ENCODE measurements around the gene RGS8. TPM values are rescaled to one million over a fixed set of nuclear protein-coding genes. Genes with fewer than 3 reads are reported as not detected.

RGS8 gene, protein sequence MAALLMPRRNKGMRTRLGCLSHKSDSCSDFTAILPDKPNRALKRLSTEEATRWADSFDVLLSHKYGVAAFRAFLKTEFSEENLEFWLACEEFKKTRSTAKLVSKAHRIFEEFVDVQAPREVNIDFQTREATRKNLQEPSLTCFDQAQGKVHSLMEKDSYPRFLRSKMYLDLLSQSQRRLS
- polyA plus RNA-seq (2013, experiment 1 of 2) = not detected
- polyA plus RNA-seq (2013, experiment 2 of 2) = not detected

DNA sequence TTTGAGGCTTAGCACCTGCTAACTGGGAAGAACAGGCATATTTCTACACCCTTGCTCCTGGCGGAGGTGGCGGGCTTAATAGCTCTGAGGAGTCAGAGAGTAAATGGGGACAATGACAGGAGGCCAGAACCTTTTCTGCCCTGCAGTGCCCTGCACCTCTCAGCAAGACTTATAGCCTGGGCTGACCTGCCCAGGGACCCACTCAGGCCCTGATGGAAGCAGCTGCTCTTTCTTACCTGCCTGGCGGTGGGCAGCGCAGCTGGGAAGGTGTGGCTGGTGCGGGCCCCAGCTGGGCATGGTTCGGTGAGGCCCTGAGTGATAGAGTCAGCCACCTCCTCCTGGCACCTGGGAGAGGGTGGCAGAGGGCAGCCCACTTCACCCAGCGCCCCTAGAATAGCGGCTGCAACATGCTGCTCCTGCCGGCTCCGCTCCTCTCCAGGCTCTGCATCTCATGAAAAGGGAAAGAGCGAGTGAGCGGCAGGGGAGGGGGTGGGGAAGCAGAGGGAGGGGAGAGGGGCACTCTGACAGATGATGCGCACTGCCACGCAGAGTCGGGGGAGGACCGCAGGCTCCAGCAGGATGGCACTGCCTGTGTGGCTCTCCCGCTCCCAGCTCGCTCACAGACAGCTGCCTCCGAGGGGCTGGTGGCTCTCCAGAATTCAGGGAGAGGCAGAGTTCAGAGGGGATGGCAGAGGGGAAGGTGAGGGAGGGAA is at the start of gene RGS8:
Gene RGS8 (minus strand): TSS at position 472 of the 713 bp plus-strand sequence. CDS start 14,938 bp downstream, outside the sequence.
- H3K9me3 ChIP-seq (ENCODE audit: control insufficient read depth, low read length) = no peaks in the 10 kb centered on the region
- no peak within 1 kb of the TSS for H4K8ac ChIP-seq (ENCODE audit: low read length)
- no peak within 1 kb of the TSS for H2BK12ac ChIP-seq (ENCODE audit: low read length in 2 of 2)
- no peak within 1 kb of the TSS for H2BK120ac ChIP-seq (ENCODE audit: low read depth, low read length)
- no peak within 1 kb of the TSS for H3K4me2 ChIP-seq (ENCODE audit: low read length, poor library complexity, severe bottlenecking)
- no peaks in the 10 kb centered on the region for H3K79me1 ChIP-seq (replicated peaks; ENCODE audit: low read length, poor library complexity, severe bottlenecking)
- no peak within 1 kb of the TSS for H2BK5ac ChIP-seq (ENCODE audit: low read depth, low read length, poor library complexity, severe bottlenecking)
- no peak within 1 kb of the TSS for H4K91ac ChIP-seq (ENCODE audit: low read length)
- H3K18ac ChIP-seq (ENCODE audit: low read depth in 1 of 2, low read length in 2 of 2) = no peak within 1 kb of the TSS
- H3K36me3 ChIP-seq (ENCODE audit: control insufficient read depth in 1 of 2, insufficient read depth in 2 of 2, low read depth in 1 of 2, low read length in 2 of 2) = no peaks in the 10 kb centered on the region
- peaks cover 4% of the 10 kb centered on the region for H3K4me1 ChIP-seq (ENCODE audit: control insufficient read depth, insufficient read depth, low read depth, low read length)
- H2BK15ac ChIP-seq (ENCODE audit: low read depth, poor library complexity, severe bottlenecking) = no peak within 1 kb of the TSS
- no peak within 1 kb of the TSS for H3K4me3 ChIP-seq (ENCODE audit: insufficient read depth in 1 of 2, low read depth in 1 of 2, low read length in 2 of 2)
- no peak within 1 kb of the TSS for H2AFZ ChIP-seq (ENCODE audit: low read depth, low read length)
- H3K27ac ChIP-seq (ENCODE audit: low read length, poor library complexity, severe bottlenecking) = no peak within 1 kb of the TSS
- 54% methylated on average over 19 of the region's 19 CpGs for WGBS
- no peak within 1 kb of the TSS for H2AK5ac ChIP-seq (ENCODE audit: low read length, severe bottlenecking)
- no peak within 1 kb of the TSS for H3K4ac ChIP-seq (ENCODE audit: low read depth in 1 of 2, low read length in 2 of 2)
- H3K23ac ChIP-seq (ENCODE audit: low read length in 2 of 2) = no peak within 1 kb of the TSS
- H3K27me3 ChIP-seq (ENCODE audit: control insufficient read depth in 1 of 2, insufficient read depth in 1 of 2, low read length in 2 of 2) = peaks cover 4 to 52% of the 10 kb centered on the region in 2 experiments
- peak within 1 kb of the TSS in 1 of 2 experiments; percentile 36 for H3K14ac ChIP-seq (ENCODE audit: low read length in 2 of 2)
- H3K9ac ChIP-seq (ENCODE audit: low read length) = no peak within 1 kb of the TSS
- no peak for DNase-seq

GRCh38 chr1:182731852-182732575 is 47.6 kb upstream of the RGS8 start:
- no peaks in the 10 kb centered on the region for H3K4me1 ChIP-seq (ENCODE audit: control insufficient read depth, insufficient read depth, low read depth, low read length)
- no peak overlapping the region for H3K18ac ChIP-seq (ENCODE audit: low read depth in 1 of 2, low read length in 2 of 2)
- no peak overlapping the region for H3K23ac ChIP-seq (ENCODE audit: low read length in 2 of 2)
- no peak overlapping the region for H3K4me3 ChIP-seq (ENCODE audit: insufficient read depth in 1 of 2, low read depth in 1 of 2, low read length in 2 of 2)
- H2BK5ac ChIP-seq (ENCODE audit: low read depth, low read length, poor library complexity, severe bottlenecking) = no peak overlapping the region
- WGBS = 82% methylated on average over 3 of the region's 4 CpGs
- peaks cover 3% of the 10 kb centered on the region for H3K9me3 ChIP-seq (ENCODE audit: control insufficient read depth, low read length)
- peaks cover 0 to 14% of the 10 kb centered on the region in 2 experiments for H3K27me3 ChIP-seq (ENCODE audit: control insufficient read depth in 1 of 2, insufficient read depth in 1 of 2, low read length in 2 of 2)
- H3K9ac ChIP-seq (ENCODE audit: low read length) = no peak overlapping the region
- H4K8ac ChIP-seq (ENCODE audit: low read length) = no peak overlapping the region
- H2AFZ ChIP-seq (ENCODE audit: low read depth, low read length) = no peak overlapping the region
- H3K79me1 ChIP-seq (replicated peaks; ENCODE audit: low read length, poor library complexity, severe bottlenecking) = no peaks in the 10 kb centered on the region
- H3K27ac ChIP-seq (ENCODE audit: low read length, poor library complexity, severe bottlenecking) = no peak overlapping the region
- H2BK120ac ChIP-seq (ENCODE audit: low read depth, low read length) = no peak overlapping the region
- no peaks in the 10 kb centered on the region for H3K36me3 ChIP-seq (ENCODE audit: control insufficient read depth in 1 of 2, insufficient read depth in 2 of 2, low read depth in 1 of 2, low read length in 2 of 2)
- H2BK15ac ChIP-seq (ENCODE audit: low read depth, poor library complexity, severe bottlenecking) = no peak overlapping the region
- H3K14ac ChIP-seq (ENCODE audit: low read length in 2 of 2) = no peak overlapping the region
- H2BK12ac ChIP-seq (ENCODE audit: low read length in 2 of 2) = no peak overlapping the region
- no peak overlapping the region for H3K4me2 ChIP-seq (ENCODE audit: low read length, poor library complexity, severe bottlenecking)
- H3K4ac ChIP-seq (ENCODE audit: low read depth in 1 of 2, low read length in 2 of 2) = no peak overlapping the region
- no peak overlapping the region for H4K91ac ChIP-seq (ENCODE audit: low read length)
- DNase-seq = no peak
- no peak overlapping the region for H2AK5ac ChIP-seq (ENCODE audit: low read length, severe bottlenecking)

DNA sequence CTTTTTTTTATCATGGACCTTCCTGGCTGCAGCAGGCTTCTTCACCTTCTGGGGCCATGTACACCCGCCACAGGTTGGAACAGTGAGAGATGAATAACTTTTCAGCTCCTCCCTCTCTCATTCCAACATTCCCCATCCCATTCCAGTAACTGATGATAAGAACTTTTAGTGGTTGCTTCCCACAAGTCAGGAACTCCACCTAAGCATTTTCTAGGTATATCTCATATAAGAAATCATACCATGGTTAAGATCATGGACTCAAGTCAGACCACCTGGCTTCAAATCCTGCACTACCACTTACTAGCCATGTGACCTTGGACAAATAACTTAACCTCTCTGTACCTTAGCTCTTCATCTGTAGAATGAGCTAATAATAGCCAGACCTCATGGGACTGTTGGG is 42.5 kb upstream of the RGS8 start:
- no peak overlapping the region for H2BK5ac ChIP-seq (ENCODE audit: low read depth, low read length, poor library complexity, severe bottlenecking)
- H3K79me1 ChIP-seq (replicated peaks; ENCODE audit: low read length, poor library complexity, severe bottlenecking) = no peaks in the 10 kb centered on the region
- H3K27ac ChIP-seq (ENCODE audit: low read length, poor library complexity, severe bottlenecking) = no peak overlapping the region
- H2AFZ ChIP-seq (ENCODE audit: low read depth, low read length) = no peak overlapping the region
- WGBS = 100% methylated on average over 1 of the region's 1 CpG
- H3K9me3 ChIP-seq (ENCODE audit: control insufficient read depth, low read length) = no peaks in the 10 kb centered on the region
- H3K4ac ChIP-seq (ENCODE audit: low read depth in 1 of 2, low read length in 2 of 2) = no peak overlapping the region
- no peak overlapping the region for H2BK120ac ChIP-seq (ENCODE audit: low read depth, low read length)
- no peak overlapping the region for H3K14ac ChIP-seq (ENCODE audit: low read length in 2 of 2)
- peaks cover 4% of the 10 kb centered on the region for H3K4me1 ChIP-seq (ENCODE audit: control insufficient read depth, insufficient read depth, low read depth, low read length)
- H3K18ac ChIP-seq (ENCODE audit: low read depth in 1 of 2, low read length in 2 of 2) = no peak overlapping the region
- H2BK12ac ChIP-seq (ENCODE audit: low read length in 2 of 2) = no peak overlapping the region
- no peak for DNase-seq
- no peak overlapping the region for H2AK5ac ChIP-seq (ENCODE audit: low read length, severe bottlenecking)
- H2BK15ac ChIP-seq (ENCODE audit: low read depth, poor library complexity, severe bottlenecking) = no peak overlapping the region
- peaks cover 0 to 10% of the 10 kb centered on the region in 2 experiments for H3K27me3 ChIP-seq (ENCODE audit: control insufficient read depth in 1 of 2, insufficient read depth in 1 of 2, low read length in 2 of 2)
- no peak overlapping the region for H3K9ac ChIP-seq (ENCODE audit: low read length)
- no peak overlapping the region for H3K4me3 ChIP-seq (ENCODE audit: insufficient read depth in 1 of 2, low read depth in 1 of 2, low read length in 2 of 2)
- no peak overlapping the region for H3K23ac ChIP-seq (ENCODE audit: low read length in 2 of 2)
- H3K4me2 ChIP-seq (ENCODE audit: low read length, poor library complexity, severe bottlenecking) = no peak overlapping the region
- no peaks in the 10 kb centered on the region for H3K36me3 ChIP-seq (ENCODE audit: control insufficient read depth in 1 of 2, insufficient read depth in 2 of 2, low read depth in 1 of 2, low read length in 2 of 2)
- H4K91ac ChIP-seq (ENCODE audit: low read length) = no peak overlapping the region
- no peak overlapping the region for H4K8ac ChIP-seq (ENCODE audit: low read length)

Data from mesenchymal stem cell (in vitro differentiated cells and primary cell).